Measurements from ENCODE around the gene POU2F3. TPM values are rescaled to one million over a fixed set of nuclear protein-coding genes. Genes with fewer than 3 reads are reported as not detected.

Gene POU2F3
- total and polyA plus RNA-seq, 2 of the 13 experiments (the other 11 are each of a cell fraction or from before 2014, with no cell fraction given) = not detected

- TF ChIP-seq RNF219 (CRISPR knock-in tag; IDR thresholded peaks at IDR 0.05) (no peak), ZNF703 (CRISPR knock-in tag; IDR thresholded peaks at IDR 0.05; ENCODE audit: borderline replicate concordance) (no peak), SMAD1 (CRISPR knock-in tag; IDR thresholded peaks at IDR 0.05; ENCODE audit: borderline replicate concordance, low read depth) (peak; percentile 58; the same call in 1 of the 2 replicates), SIX4 (CRISPR knock-in tag; IDR thresholded peaks at IDR 0.05) (no peak), ZNF784 (CRISPR knock-in tag; IDR thresholded peaks at IDR 0.05; ENCODE audit: borderline replicate concordance) (no peak), MYNN (CRISPR knock-in tag; IDR thresholded peaks at IDR 0.05; ENCODE audit: low read depth) (no peak), ZNF589 (CRISPR knock-in tag; conservative IDR thresholded peaks at IDR 0.05) (no peak), ZMYM2 (CRISPR knock-in tag; IDR thresholded peaks at IDR 0.05) (0 out of 2 replicates have a peak, but pooled peaks have one; percentile 30), ATRX (CRISPR knock-in tag; IDR thresholded peaks at IDR 0.05; ENCODE audit: borderline replicate concordance) (no peak), SOX6 (IDR thresholded peaks at IDR 0.05) (no peak), SOX6 (CRISPR knock-in tag; IDR thresholded peaks at IDR 0.05) (peak; percentile 63; the same call in 1 of the 2 replicates), ONECUT2 (CRISPR knock-in tag; IDR thresholded peaks at IDR 0.05) (no peak), ZNF12 (CRISPR knock-in tag; IDR thresholded peaks at IDR 0.05) (no peak), ZNF441 (CRISPR knock-in tag; IDR thresholded peaks at IDR 0.05; ENCODE audit: borderline replicate concordance) (no peak), UBTF (CRISPR knock-in tag; IDR thresholded peaks at IDR 0.05) (peak; percentile 48), U2AF2 (IDR thresholded peaks at IDR 0.05; ENCODE audit: low read depth, low read length) (no peak), SNAI1 (CRISPR knock-in tag; IDR thresholded peaks at IDR 0.05; ENCODE audit: borderline replicate concordance) (no peak), ZFP36L1 (CRISPR knock-in tag; IDR thresholded peaks at IDR 0.05) (peak; percentile 68; the same call in 1 of the 2 replicates), ZNF816 (CRISPR knock-in tag; IDR thresholded peaks at IDR 0.05; ENCODE audit: borderline replicate concordance) (no peak), SYNCRIP (IDR thresholded peaks at IDR 0.05; ENCODE audit: insufficient read depth, low read depth, low read length) (no peak), ZNF773 (CRISPR knock-in tag; IDR thresholded peaks at IDR 0.05; ENCODE audit: borderline replicate concordance) (no peak), XBP1 (CRISPR knock-in tag; IDR thresholded peaks at IDR 0.05) (no peak), ZNF383 (CRISPR knock-in tag; IDR thresholded peaks at IDR 0.05; ENCODE audit: borderline replicate concordance) (no peak), NFE2L2 (IDR thresholded peaks at IDR 0.05; ENCODE audit: low read length) (no peak), MEIS2 (CRISPR knock-in tag; IDR thresholded peaks at IDR 0.05) (no peak), ATF3 (CRISPR knock-in tag; IDR thresholded peaks at IDR 0.05) (no peak), HCFC1 (IDR thresholded peaks at IDR 0.05; ENCODE audit: low read depth, low read length) (no peak)
Measured at GRCh38 chr11:120198787-120199469, 41.0 kb upstream of the POU2F3 start (continued).
